Mucosa of descending colon (tissue), 3 donors: ENCODE data around the gene SLC6A15. TPM values are rescaled to one million over a fixed set of nuclear protein-coding genes. Genes with fewer than 3 reads are reported as not detected.

Source experiments
- ATAC-seq: fragments of 200-7000 bp; cut with Tn5 transposase; one replicate; pipeline ENCODE4 v1.9.1; 2020; ENCODE audit warnings: mild to moderate bottlenecking, moderate library complexity
- DNase-seq, 3 donors: peaks; one replicate each; pipeline ENCODE4 v3.0.0-alpha.2; 2020
- H3K36me3 ChIP-seq: fragments of 200-600 bp; one replicate; pipeline ENCODE4 v1.8.0; 2021; ENCODE audit warnings: low read depth, mild to moderate bottlenecking
- H3K4me1 ChIP-seq: fragments of 200-600 bp; one replicate; pipeline ENCODE4 v1.8.0; 2021; ENCODE audit warnings: low read depth, mild to moderate bottlenecking
- H3K4me3 ChIP-seq: fragments of 200-600 bp; one replicate; pipeline ENCODE4 v1.8.0; 2021; ENCODE audit warnings: mild to moderate bottlenecking
- H3K9me3 ChIP-seq: fragments of 200-600 bp; one replicate; pipeline ENCODE4 v1.8.0; 2021; ENCODE audit warnings: mild to moderate bottlenecking
- CTCF ChIP-seq: fragments of 200-600 bp; IDR thresholded peaks from one replicate; pipeline ENCODE4 v1.8.0; 2022; ENCODE audit warnings: antibody characterized with exemption, mild to moderate bottlenecking
- intact Hi-C, 2 donors: fragments of 100-400 bp; cut with DNase I in 1 of 2; cut with micrococcal nuclease in 1 of 2; formaldehyde crosslinking; loops; one replicate each; pipeline versions ENCODE4 v1.11.0 to v1.11.1; 2022; cut with DNase I, micrococcal nuclease
- total RNA-seq, 3 donors: library from RNA; stranded (reverse); fragmentation: NEBNext Ultra II Directional in 2 of 3; extraction: Animal tissue kit (Norgen Biotek cat#: 25700) in 2 of 3; gene quantifications; one replicate each; pipeline versions ENCODE4 v1.2.1 to v1.2.4, GENCODE V29; 2021 to 2023
- donor health status: DM: no; HTN: no; CAD: no; lungs with moderate emphysema.
- donor health status: DM: no; HTN: no; CAD: no.
- donor health status: DM: no; HTN: yes; CAD: no.

The SLC6A15 gene
- total RNA-seq, 3 donors from 2014 or later, result 0.17 to 3.1 (median 0.51) TPM

- H3K36me3 ChIP-seq, result no peaks in the 10 kb centered on the region
- no peak for TF ChIP-seq CTCF
- DNase-seq (no peak), ATAC-seq (no peak)
- H3K9me3 ChIP-seq, result no peaks in the 10 kb centered on the region
- H3K4me1 ChIP-seq, result no peaks in the 10 kb centered on the region
- intact Hi-C loops, result no loop called here
- H3K4me3 ChIP-seq, result no peak overlapping the region
Measured at GRCh38 chr12:84857525-84858208, 54.9 kb downstream of the SLC6A15 start.

GRCh38 chr12:84856156-84856900 lies 56.3 kb downstream of the SLC6A15 start:
- TF ChIP-seq CTCF, result no peak

GRCh38 chr12:84843593-84844144 lies 68.9 kb downstream of the SLC6A15 start:
- no peak for ATAC-seq
- no peak for TF ChIP-seq CTCF
- Histone ChIP-seq H3K4me3 (no peak overlapping the region), H3K36me3 (no peaks in the 10 kb centered on the region), H3K9me3 (no peaks in the 10 kb centered on the region), H3K4me1 (no peaks in the 10 kb centered on the region)
- intact Hi-C loops, result no loop called here
- DNase-seq, result no peak

More at GRCh38 chr12:84856156-84856900, 56.3 kb downstream of the SLC6A15 start:
- no peaks in the 10 kb centered on the region for H3K9me3 ChIP-seq
- no peaks in the 10 kb centered on the region for H3K36me3 ChIP-seq
- DNase-seq, result no peak
- no peak for ATAC-seq
- intact Hi-C loops, result no loop called here
- no peak overlapping the region for H3K4me3 ChIP-seq
- H3K4me1 ChIP-seq, result no peaks in the 10 kb centered on the region

GRCh38 chr12:84842406-84843013 lies 70.1 kb downstream of the SLC6A15 start:
- H3K36me3 ChIP-seq, result no peaks in the 10 kb centered on the region
- intact Hi-C loops, result no loop called here
- H3K9me3 ChIP-seq, result no peaks in the 10 kb centered on the region
- no peaks in the 10 kb centered on the region for H3K4me1 ChIP-seq
- peak; percentile 23 for TF ChIP-seq CTCF
- ATAC-seq (no peak), DNase-seq (peak in 1 of 3 donors; percentile 35)
- H3K4me3 ChIP-seq, result no peak overlapping the region

GRCh38 chr12:84841591-84841990 lies 71.0 kb downstream of the SLC6A15 start:
- H3K36me3 ChIP-seq, result no peaks in the 10 kb centered on the region
- H3K4me3 ChIP-seq, result no peak overlapping the region
- DNase-seq, result no peak
- no peak for TF ChIP-seq CTCF
- H3K9me3 ChIP-seq, result no peaks in the 10 kb centered on the region
- no peaks in the 10 kb centered on the region for H3K4me1 ChIP-seq
- intact Hi-C loops, result no loop called here
- no peak for ATAC-seq
